ENCODE results near the gene CFL1. TPM values are rescaled to one million over a fixed set of nuclear protein-coding genes. Genes with fewer than 3 reads are reported as not detected.

Gene CFL1
- total and polyA plus RNA-seq, 12 donors: 159 to 962 (median 320) TPM

- peak overlapping the region in 9 of 10 donors; percentile 91 to 100 (median 98) for H3K27ac ChIP-seq
- H3K36me3 ChIP-seq: peaks cover 0 to 50% (median 19%) of the 10 kb centered on the region in 9 donors
- H3K4me3 ChIP-seq: peak overlapping the region in 9 of 10 donors; percentile 48 to 98 (median 77)
- intact Hi-C loops (cut with DNase I): loop anchor here in 7 of 10 donors (5.0 to 10.0 kb wide), 3 partner anchors 75 to 172 kb away; partner anchors contain the start of genes SART1 (in 6 of the 7) and KAT5 (in 1 of the 7)
- H3K4me1 ChIP-seq: peaks cover 15 to 57% (median 44%) of the 10 kb centered on the region in 9 donors
- no peaks in the 10 kb centered on the region for H3K27me3 ChIP-seq
- 79 to 81% methylated on average over 14 of the region's 14 CpGs for WGBS, 2 donors
- no peaks in the 10 kb centered on the region for H3K9me3 ChIP-seq
- DNase-seq (no peak), ATAC-seq (no peak)
- TF ChIP-seq, protein P1, sequence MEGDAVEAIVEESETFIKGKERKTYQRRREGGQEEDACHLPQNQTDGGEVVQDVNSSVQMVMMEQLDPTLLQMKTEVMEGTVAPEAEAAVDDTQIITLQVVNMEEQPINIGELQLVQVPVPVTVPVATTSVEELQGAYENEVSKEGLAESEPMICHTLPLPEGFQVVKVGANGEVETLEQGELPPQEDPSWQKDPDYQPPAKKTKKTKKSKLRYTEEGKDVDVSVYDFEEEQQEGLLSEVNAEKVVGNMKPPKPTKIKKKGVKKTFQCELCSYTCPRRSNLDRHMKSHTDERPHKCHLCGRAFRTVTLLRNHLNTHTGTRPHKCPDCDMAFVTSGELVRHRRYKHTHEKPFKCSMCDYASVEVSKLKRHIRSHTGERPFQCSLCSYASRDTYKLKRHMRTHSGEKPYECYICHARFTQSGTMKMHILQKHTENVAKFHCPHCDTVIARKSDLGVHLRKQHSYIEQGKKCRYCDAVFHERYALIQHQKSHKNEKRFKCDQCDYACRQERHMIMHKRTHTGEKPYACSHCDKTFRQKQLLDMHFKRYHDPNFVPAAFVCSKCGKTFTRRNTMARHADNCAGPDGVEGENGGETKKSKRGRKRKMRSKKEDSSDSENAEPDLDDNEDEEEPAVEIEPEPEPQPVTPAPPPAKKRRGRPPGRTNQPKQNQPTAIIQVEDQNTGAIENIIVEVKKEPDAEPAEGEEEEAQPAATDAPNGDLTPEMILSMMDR (IDR thresholded peaks at IDR 0.05): no peak
These were observed 29.1 kb upstream of the CFL1 start for GRCh38 chr11:65886826-65887722.

- ATAC-seq (no peak), DNase-seq (no peak)
- H3K27ac ChIP-seq: peak overlapping the region in 1 of 10 donors; percentile 96
- TF ChIP-seq, protein P1 (IDR thresholded peaks at IDR 0.05): no peak
- peaks cover 14 to 46% (median 35%) of the 10 kb centered on the region in 9 donors for H3K4me1 ChIP-seq
- 92 to 94% methylated on average over 12 of the region's 12 CpGs for WGBS, 2 donors
- H3K36me3 ChIP-seq: peaks cover 0 to 55% (median 19%) of the 10 kb centered on the region in 9 donors
- no peak overlapping the region for H3K4me3 ChIP-seq
- H3K9me3 ChIP-seq: no peaks in the 10 kb centered on the region
- no peaks in the 10 kb centered on the region for H3K27me3 ChIP-seq
- intact Hi-C loops (cut with DNase I): loop anchor here in 7 of 10 donors (2.0 to 10.0 kb wide), 4 partner anchors 76 to 171 kb away; partner anchors contain the start of genes SART1 (in 6 of the 7) and KAT5 (in 1 of the 7)
These were observed 28.0 kb upstream of the CFL1 start for GRCh38 chr11:65885808-65886536.

DNA sequence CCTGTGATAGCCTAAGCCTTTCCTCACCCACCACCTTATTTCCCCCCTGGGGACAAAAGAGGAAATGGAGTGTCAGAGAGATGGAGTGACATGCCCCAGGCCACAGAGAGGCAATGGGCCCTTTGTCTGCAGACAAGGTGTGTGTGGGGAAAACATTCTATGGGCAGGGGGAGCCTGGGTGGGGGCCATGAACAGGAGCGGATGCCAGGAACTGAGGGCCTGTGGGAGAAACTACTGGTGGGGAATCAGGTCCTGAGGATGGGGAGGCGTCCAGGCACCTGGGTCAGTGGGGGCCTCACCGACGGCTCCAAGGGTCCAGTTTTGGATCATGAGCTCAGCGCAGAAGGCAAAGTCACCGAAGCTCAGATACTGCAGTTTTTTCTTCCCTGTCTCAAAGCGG is 27.3 kb upstream of the CFL1 start:
- intact Hi-C loops (cut with DNase I): loop anchor here in 7 of 10 donors (2.0 to 10.0 kb wide), 4 partner anchors 77 to 170 kb away; partner anchors contain the start of genes SART1 (in 6 of the 7) and KAT5 (in 1 of the 7)
- WGBS, 2 donors: 91 to 93% methylated on average over 7 of the region's 7 CpGs
- no peak for DNase-seq
- Histone ChIP-seq H3K27me3 (no peaks in the 10 kb centered on the region), H3K9me3 (no peaks in the 10 kb centered on the region), H3K27ac (peak overlapping the region in 2 of 10 donors; percentile 23 to 31), H3K36me3 (peaks cover 0 to 55% (median 19%) of the 10 kb centered on the region in 9 donors), H3K4me1 (peaks cover 14 to 45% (median 35%) of the 10 kb centered on the region in 9 donors), H3K4me3 (no peak overlapping the region)
- TF ChIP-seq, protein P1 (IDR thresholded peaks at IDR 0.05): no peak
- no peak for ATAC-seq

GRCh38 chr11:65884716-65885092 is 26.7 kb upstream of the CFL1 start:
- peak overlapping the region in 2 of 10 donors; percentile 23 to 31 for H3K27ac ChIP-seq
- intact Hi-C loops (cut with DNase I): loop anchor here (1.0 to 10.0 kb wide), 6 partner anchors 78 to 170 kb away; partner anchors contain the start of genes SART1 (in 6 of the 10) and KAT5 (in 1 of the 10)
- WGBS, 2 donors: 23 to 24% methylated on average over 9 of the region's 9 CpGs

More at GRCh38 chr11:65884716-65885092, 26.7 kb upstream of the CFL1 start:
- Histone ChIP-seq H3K4me3 (no peak overlapping the region), H3K9me3 (no peaks in the 10 kb centered on the region), H3K27me3 (no peaks in the 10 kb centered on the region), H3K36me3 (peaks cover 0 to 55% (median 19%) of the 10 kb centered on the region in 9 donors), H3K4me1 (peaks cover 8 to 41% (median 30%) of the 10 kb centered on the region in 9 donors)
- TF ChIP-seq, protein P1 (IDR thresholded peaks at IDR 0.05): peak; percentile 97 to 100 (median 98)
- ATAC-seq (peak in 2 of 8 donors; percentile 20 to 25), DNase-seq (peak; percentile 68 to 83)
